ENCODE measurements around the gene NSRP1. TPM values are rescaled to one million over a fixed set of nuclear protein-coding genes. Genes with fewer than 3 reads are reported as not detected.

The NSRP1 gene
- total and polyA plus RNA-seq, 2 of the 13 experiments (the other 11 are each of a cell fraction or from before 2014, with no cell fraction given), result 7.0 to 14.3 TPM

GRCh38 chr17:30188211-30188939, 71.8 kb downstream of the NSRP1 start:
- Histone ChIP-seq H4K20me1 (ENCODE audit: insufficient read depth, low read length) (no peaks in the 10 kb centered on the region), H3K9ac (ENCODE audit: insufficient read depth, low read depth, low read length) (no peak overlapping the region), H3K4me2 (ENCODE audit: low read depth, low read length) (no peak overlapping the region), H3K4me3 (replicated peaks in 1 of 3; ENCODE audit: insufficient read depth in 1 of 3, low read depth in 2 of 3, low read length in 3 of 3) (no peak overlapping the region), H3K27ac (ENCODE audit: extremely low read length, insufficient read depth, low read length) (no peak overlapping the region), H3K27me3 (ENCODE audit: control insufficient read depth in 1 of 2, insufficient read depth in 2 of 2, low read length in 2 of 2) (no peaks in the 10 kb centered on the region), H3K36me3 (replicated peaks in 1 of 2; ENCODE audit: control insufficient read depth in 1 of 2, insufficient read depth in 2 of 2, low read length in 2 of 2) (peaks cover 0 to 17% of the 10 kb centered on the region in 2 experiments; a peak in 4 of 5 replicates), H3K9me3 (ENCODE audit: low read length) (no peaks in the 10 kb centered on the region), H2AFZ (ENCODE audit: low read length) (no peak overlapping the region), H3K79me2 (ENCODE audit: insufficient read depth, low read length) (no peaks in the 10 kb centered on the region), H3K4me1 (ENCODE audit: insufficient read depth, low read length) (peaks cover 13% of the 10 kb centered on the region; the same call in 1 of the 2 replicates)
- no peak for ATAC-seq
- no peak for DNase-seq (ENCODE audit: low spot score)
- TF ChIP-seq MAFK (conservative IDR thresholded peaks at IDR 0.05 in 1 of 2, IDR thresholded peaks at IDR 0.05 in 1 of 2; ENCODE audit: low read length in 2 of 2) (no peak), PLRG1 (conservative IDR thresholded peaks at IDR 0.05) (no peak), ZNF30 (CRISPR knock-in tag; IDR thresholded peaks at IDR 0.05) (no peak), ZNF770 (CRISPR knock-in tag; IDR thresholded peaks at IDR 0.05) (peak; percentile 93), CEBPG (CRISPR knock-in tag; IDR thresholded peaks at IDR 0.05) (peak; percentile 36; the same call in 1 of the 2 replicates)
- in situ Hi-C loops (cut with HindIII; ENCODE audit: extremely low pct_ligation_motif_present, low pct_unique_long_range_greater_than_20kb), result no loop called here
- intact Hi-C loops (cut with micrococcal nuclease; ENCODE audit: unreplicated experiment), result no loop called here
- WGBS (ENCODE audit: low lambda C conversion rate), result 92% methylated on average over 5 of the region's 5 CpGs
- ChIA-PET POLR2A (interaction anchor here (1.3 kb wide), 1 partner anchor 37 kb away, joined by 5 read pairs; no protein-coding TSS in a partner anchor), CTCF (ENCODE audit: low intra/inter-chr PET ratio, low total read pairs) (no interaction called here)
- FAIRE-seq, result no peak
- BruUV-seq (replicated peaks), result no TSS peak

- WGBS (ENCODE audit: low lambda C conversion rate), result 91% methylated on average over 2 of the region's 2 CpGs
- H3K27ac ChIP-seq (ENCODE audit: extremely low read length, insufficient read depth, low read length), result no peak overlapping the region
- no peak overlapping the region for H3K9ac ChIP-seq (ENCODE audit: insufficient read depth, low read depth, low read length)
- BruUV-seq (replicated peaks), result no TSS peak
- ATAC-seq (no peak), FAIRE-seq (no peak), DNase-seq (ENCODE audit: low spot score) (no peak)
- H3K4me2 ChIP-seq (ENCODE audit: low read depth, low read length), result no peak overlapping the region
- ChIA-PET CTCF (ENCODE audit: low intra/inter-chr PET ratio, low total read pairs) (no interaction called here), POLR2A (interaction anchor here (1.4 kb wide), 1 partner anchor 35 kb away, joined by 3 read pairs; no protein-coding TSS in a partner anchor)
- H3K79me2 ChIP-seq (ENCODE audit: insufficient read depth, low read length), result no peaks in the 10 kb centered on the region
- intact Hi-C loops (cut with micrococcal nuclease; ENCODE audit: unreplicated experiment) (no loop called here), in situ Hi-C loops (cut with HindIII; ENCODE audit: extremely low pct_ligation_motif_present, low pct_unique_long_range_greater_than_20kb) (no loop called here)
- no peaks in the 10 kb centered on the region for H4K20me1 ChIP-seq (ENCODE audit: insufficient read depth, low read length)
- no peaks in the 10 kb centered on the region for H3K9me3 ChIP-seq (ENCODE audit: low read length)
- no peaks in the 10 kb centered on the region for H3K36me3 ChIP-seq (replicated peaks in 1 of 2; ENCODE audit: control insufficient read depth in 1 of 2, insufficient read depth in 2 of 2, low read length in 2 of 2)
- H3K27me3 ChIP-seq (ENCODE audit: control insufficient read depth in 1 of 2, insufficient read depth in 2 of 2, low read length in 2 of 2), result no peaks in the 10 kb centered on the region
- no peak overlapping the region for H3K4me3 ChIP-seq (replicated peaks in 1 of 3; ENCODE audit: insufficient read depth in 1 of 3, low read depth in 2 of 3, low read length in 3 of 3)
- no peak overlapping the region for H2AFZ ChIP-seq (ENCODE audit: low read length)
- TF ChIP-seq HDAC2 (CRISPR knock-in tag; IDR thresholded peaks at IDR 0.05), result no peak
- 0 out of 2 replicates have a peak, but pooled peaks have one; percentile 24 for TF ChIP-seq POLR2G (IDR thresholded peaks at IDR 0.05; ENCODE audit: low read depth, low read length)
- no peak for TF ChIP-seq FOXO4 (CRISPR knock-in tag; conservative IDR thresholded peaks at IDR 0.05)
- 0 out of 2 replicates have a peak, but pooled peaks have one; percentile 27 for TF ChIP-seq RFX5 (IDR thresholded peaks at IDR 0.05; ENCODE audit: low read depth, low read length)
- TF ChIP-seq KMT2A (CRISPR knock-in tag; IDR thresholded peaks at IDR 0.05), result no peak
- peaks cover 13% of the 10 kb centered on the region; the same call in 1 of the 2 replicates for H3K4me1 ChIP-seq (ENCODE audit: insufficient read depth, low read length)
Measured at GRCh38 chr17:30191072-30191471, 74.5 kb downstream of the NSRP1 start.

All from HepG2 (cell line).